HepG2 (cell line): ENCODE results near the gene PAPPA2.

ENCODE experiments used
- EZH2 ChIP-seq: conservative IDR thresholded peaks from 2 replicates; pipeline ENCODE4 v1.6.1; 2012; ENCODE audit warnings: mild to moderate bottlenecking, low read depth, low read length, moderate library complexity
- NR2C2 ChIP-seq: sonication (generic); formaldehyde crosslinking; IDR thresholded peaks from 2 replicates; pipeline ENCODE4 v1.4.0; 2020; ENCODE audit warnings: missing genetic modification reagents, mild to moderate bottlenecking, moderate library complexity, borderline replicate concordance
- RAD51 ChIP-seq: fragments of 450-650 bp; IDR thresholded peaks from 2 replicates; pipeline ENCODE4 v1.6.1; 2016; ENCODE audit warnings: borderline replicate concordance
- TF ChIP-seq, protein P1 (sequence below): IDR thresholded peaks from 2 replicates; pipeline ENCODE4 v1.6.1; 2012; ENCODE audit warnings: inconsistent platforms
- TF ChIP-seq, protein P2 (sequence below): sonication (generic); formaldehyde crosslinking; IDR thresholded peaks from 2 replicates; pipeline ENCODE4 v1.4.0; 2020; ENCODE audit warnings: mild to moderate bottlenecking, missing genetic modification reagents
- TF ChIP-seq, protein P3 (sequence below): sonication (generic); formaldehyde crosslinking; IDR thresholded peaks from 2 replicates; pipeline ENCODE4 v1.5.0; 2020; ENCODE audit warnings: mild to moderate bottlenecking, missing genetic modification reagents, moderate library complexity

DNA sequence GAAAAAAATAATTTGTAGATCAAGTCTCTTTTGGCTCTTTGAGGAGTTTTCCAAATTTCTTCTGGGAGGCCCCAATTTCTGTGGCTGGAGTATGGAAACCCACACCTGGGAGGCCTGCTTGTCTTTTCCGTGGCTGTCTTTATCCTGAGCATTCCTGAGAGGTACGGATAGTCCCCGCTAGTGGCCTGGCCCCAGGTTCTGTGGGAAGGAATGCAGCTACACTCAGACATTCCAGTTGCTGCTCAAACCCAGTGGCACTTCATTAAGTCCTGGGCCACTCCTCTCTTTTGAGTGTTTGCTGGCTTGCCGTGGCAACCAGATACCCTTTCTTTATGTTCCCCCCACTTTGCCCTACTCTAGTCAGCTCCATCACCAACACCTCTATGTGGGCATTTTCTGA lies 391.1 kb downstream of the PAPPA2 start:
- TF ChIP-seq NR2C2 (CRISPR knock-in tag) (no peak), RAD51 (no peak), EZH2 (no peak)
- TF ChIP-seq, protein P1, sequence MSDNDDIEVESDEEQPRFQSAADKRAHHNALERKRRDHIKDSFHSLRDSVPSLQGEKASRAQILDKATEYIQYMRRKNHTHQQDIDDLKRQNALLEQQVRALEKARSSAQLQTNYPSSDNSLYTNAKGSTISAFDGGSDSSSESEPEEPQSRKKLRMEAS: no peak
- TF ChIP-seq, protein P2, sequence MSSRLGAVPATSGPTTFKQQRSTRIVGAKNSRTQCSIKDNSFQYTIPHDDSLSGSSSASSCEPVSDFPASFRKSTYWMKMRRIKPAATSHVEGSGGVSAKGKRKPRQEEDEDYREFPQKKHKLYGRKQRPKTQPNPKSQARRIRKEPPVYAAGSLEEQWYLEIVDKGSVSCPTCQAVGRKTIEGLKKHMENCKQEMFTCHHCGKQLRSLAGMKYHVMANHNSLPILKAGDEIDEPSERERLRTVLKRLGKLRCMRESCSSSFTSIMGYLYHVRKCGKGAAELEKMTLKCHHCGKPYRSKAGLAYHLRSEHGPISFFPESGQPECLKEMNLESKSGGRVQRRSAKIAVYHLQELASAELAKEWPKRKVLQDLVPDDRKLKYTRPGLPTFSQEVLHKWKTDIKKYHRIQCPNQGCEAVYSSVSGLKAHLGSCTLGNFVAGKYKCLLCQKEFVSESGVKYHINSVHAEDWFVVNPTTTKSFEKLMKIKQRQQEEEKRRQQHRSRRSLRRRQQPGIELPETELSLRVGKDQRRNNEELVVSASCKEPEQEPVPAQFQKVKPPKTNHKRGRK (CRISPR knock-in tag): no peak
- TF ChIP-seq, protein P3, sequence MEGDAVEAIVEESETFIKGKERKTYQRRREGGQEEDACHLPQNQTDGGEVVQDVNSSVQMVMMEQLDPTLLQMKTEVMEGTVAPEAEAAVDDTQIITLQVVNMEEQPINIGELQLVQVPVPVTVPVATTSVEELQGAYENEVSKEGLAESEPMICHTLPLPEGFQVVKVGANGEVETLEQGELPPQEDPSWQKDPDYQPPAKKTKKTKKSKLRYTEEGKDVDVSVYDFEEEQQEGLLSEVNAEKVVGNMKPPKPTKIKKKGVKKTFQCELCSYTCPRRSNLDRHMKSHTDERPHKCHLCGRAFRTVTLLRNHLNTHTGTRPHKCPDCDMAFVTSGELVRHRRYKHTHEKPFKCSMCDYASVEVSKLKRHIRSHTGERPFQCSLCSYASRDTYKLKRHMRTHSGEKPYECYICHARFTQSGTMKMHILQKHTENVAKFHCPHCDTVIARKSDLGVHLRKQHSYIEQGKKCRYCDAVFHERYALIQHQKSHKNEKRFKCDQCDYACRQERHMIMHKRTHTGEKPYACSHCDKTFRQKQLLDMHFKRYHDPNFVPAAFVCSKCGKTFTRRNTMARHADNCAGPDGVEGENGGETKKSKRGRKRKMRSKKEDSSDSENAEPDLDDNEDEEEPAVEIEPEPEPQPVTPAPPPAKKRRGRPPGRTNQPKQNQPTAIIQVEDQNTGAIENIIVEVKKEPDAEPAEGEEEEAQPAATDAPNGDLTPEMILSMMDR (CRISPR knock-in tag): no peak
